Osteoblast (primary cell): ENCODE data around the gene PRR5. TPM values are rescaled to one million over a fixed set of nuclear protein-coding genes. Genes with fewer than 3 reads are reported as not detected.

Source experiments
- DNase-seq: peaks from one replicate; pipeline ENCODE4 v3.0.0; 2011; ENCODE audit warnings: low spot score, mixed read lengths; ENCODE audit not compliant: insufficient read length; ENCODE audit errors: missing footprints
- H2AFZ ChIP-seq: 2 replicates; pipeline ENCODE4 v1.6.0; 2011; ENCODE audit warnings: mild to moderate bottlenecking, low read length
- H3K27ac ChIP-seq: 2 replicates; pipeline ENCODE4 v1.5.1; 2011; ENCODE audit warnings: mild to moderate bottlenecking, low read depth, low read length, moderate library complexity
- H3K27me3 ChIP-seq: 2 replicates; pipeline ENCODE4 v1.6.0; 2012; ENCODE audit warnings: mild to moderate bottlenecking, control low read depth, inconsistent platforms, low read length, moderate library complexity; ENCODE audit not compliant: insufficient read depth
- H3K36me3 ChIP-seq: 2 replicates; pipeline ENCODE4 v1.5.1; 2011; ENCODE audit warnings: mild to moderate bottlenecking, low read length, control low read depth, moderate library complexity; ENCODE audit not compliant: insufficient read depth
- H3K4me1 ChIP-seq: 2 replicates; pipeline ENCODE4 v1.5.1; 2011; ENCODE audit warnings: mild to moderate bottlenecking, low read length, control low read depth, moderate library complexity; ENCODE audit not compliant: insufficient read depth
- H3K4me2 ChIP-seq: 2 replicates; pipeline ENCODE4 v1.6.0; 2011; ENCODE audit warnings: mild to moderate bottlenecking, low read length; ENCODE audit not compliant: insufficient read depth
- H3K4me3 ChIP-seq: fragments of 200-600 bp; sonication (generic); 3 replicates; pipeline ENCODE4 v1.5.1; 2012; ENCODE audit warnings: mild to moderate bottlenecking, low read length, inconsistent platforms; ENCODE audit not compliant: insufficient read depth
- H3K79me2 ChIP-seq: 2 replicates; pipeline ENCODE4 v1.6.0; 2012; ENCODE audit warnings: mild to moderate bottlenecking, low read length, control low read depth, inconsistent platforms; ENCODE audit not compliant: insufficient read depth
- H3K9me3 ChIP-seq: 2 replicates; pipeline ENCODE4 v1.5.1; 2011; ENCODE audit warnings: low read depth, low read length, control low read depth
- H4K20me1 ChIP-seq: 2 replicates; pipeline ENCODE4 v1.6.0; 2012; ENCODE audit warnings: mild to moderate bottlenecking, low read length, control low read depth; ENCODE audit not compliant: insufficient read depth
- total RNA-seq: library from RNA; depleted of rRNA; stranded (reverse); fragments of >200 nt; gene quantifications from 2 replicates; pipeline ENCODE4 v1.2.3, GENCODE V29; 2012
- TF ChIP-seq, protein P1 (sequence below): IDR thresholded peaks from 2 replicates; pipeline ENCODE4 v1.5.1; 2011; ENCODE audit warnings: mild to moderate bottlenecking, low read depth, low read length, moderate library complexity; ENCODE audit errors: extremely low read depth

Gene PRR5
- total RNA-seq, 1 donor: 14.8 TPM

DNA sequence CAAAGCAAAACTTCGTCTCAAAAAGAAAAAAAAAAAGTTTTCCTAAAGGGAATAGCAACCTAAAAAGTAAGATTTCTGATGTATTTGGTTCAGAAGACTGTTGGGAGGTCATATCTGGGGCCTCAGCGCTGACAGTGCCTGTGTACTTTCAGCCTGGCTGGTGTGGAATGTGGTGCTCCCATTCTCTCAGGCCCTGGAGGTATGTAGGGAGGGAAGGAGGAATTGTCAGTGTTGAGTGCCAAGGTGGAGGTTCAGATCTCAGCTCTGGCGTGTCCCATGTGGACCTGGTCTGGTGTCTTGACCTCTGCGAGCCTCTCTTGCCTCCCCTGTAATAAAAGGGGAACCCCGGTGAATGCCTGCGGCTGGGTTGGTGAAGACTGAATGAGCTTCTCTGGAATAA is 22.4 kb downstream of the PRR5 start:
- peaks cover 6% of the 10 kb centered on the region for H3K4me1 ChIP-seq
- H3K4me3 ChIP-seq: no peak overlapping the region
- no peak overlapping the region for H2AFZ ChIP-seq
- H3K79me2 ChIP-seq: no peaks in the 10 kb centered on the region
- H3K27ac ChIP-seq: no peak overlapping the region
- peak; percentile 11 for DNase-seq
- H3K27me3 ChIP-seq: no peaks in the 10 kb centered on the region
- no peak overlapping the region for H3K4me2 ChIP-seq
- TF ChIP-seq, protein P1, sequence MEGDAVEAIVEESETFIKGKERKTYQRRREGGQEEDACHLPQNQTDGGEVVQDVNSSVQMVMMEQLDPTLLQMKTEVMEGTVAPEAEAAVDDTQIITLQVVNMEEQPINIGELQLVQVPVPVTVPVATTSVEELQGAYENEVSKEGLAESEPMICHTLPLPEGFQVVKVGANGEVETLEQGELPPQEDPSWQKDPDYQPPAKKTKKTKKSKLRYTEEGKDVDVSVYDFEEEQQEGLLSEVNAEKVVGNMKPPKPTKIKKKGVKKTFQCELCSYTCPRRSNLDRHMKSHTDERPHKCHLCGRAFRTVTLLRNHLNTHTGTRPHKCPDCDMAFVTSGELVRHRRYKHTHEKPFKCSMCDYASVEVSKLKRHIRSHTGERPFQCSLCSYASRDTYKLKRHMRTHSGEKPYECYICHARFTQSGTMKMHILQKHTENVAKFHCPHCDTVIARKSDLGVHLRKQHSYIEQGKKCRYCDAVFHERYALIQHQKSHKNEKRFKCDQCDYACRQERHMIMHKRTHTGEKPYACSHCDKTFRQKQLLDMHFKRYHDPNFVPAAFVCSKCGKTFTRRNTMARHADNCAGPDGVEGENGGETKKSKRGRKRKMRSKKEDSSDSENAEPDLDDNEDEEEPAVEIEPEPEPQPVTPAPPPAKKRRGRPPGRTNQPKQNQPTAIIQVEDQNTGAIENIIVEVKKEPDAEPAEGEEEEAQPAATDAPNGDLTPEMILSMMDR: no peak
- H3K9me3 ChIP-seq: no peaks in the 10 kb centered on the region
- H3K36me3 ChIP-seq: no peaks in the 10 kb centered on the region
- H4K20me1 ChIP-seq: peaks cover 8% of the 10 kb centered on the region

DNA sequence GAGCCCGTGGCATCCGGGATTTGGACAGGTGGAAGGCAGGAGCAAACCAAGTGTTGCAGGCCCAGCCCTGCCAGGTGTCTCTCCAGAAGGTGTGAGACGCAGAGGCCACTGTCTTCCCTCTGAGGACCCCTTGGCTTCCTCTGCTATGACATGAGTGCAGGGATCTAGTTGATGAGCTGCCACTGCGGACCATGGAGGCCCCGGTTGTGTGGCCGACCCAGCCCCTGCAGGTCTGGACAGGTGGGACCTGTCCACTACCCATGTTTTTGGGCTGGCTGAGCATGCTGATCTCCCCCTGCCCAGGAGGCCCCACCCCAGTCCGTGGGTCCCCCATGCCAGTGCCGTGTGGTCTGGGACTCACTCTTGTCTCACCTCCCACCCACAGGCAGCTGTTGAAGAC is 22.9 kb downstream of the PRR5 start:
- Histone ChIP-seq H3K27ac (no peak overlapping the region), H3K36me3 (no peaks in the 10 kb centered on the region), H3K4me1 (peaks cover 10% of the 10 kb centered on the region), H3K4me2 (no peak overlapping the region), H3K79me2 (no peaks in the 10 kb centered on the region), H2AFZ (no peak overlapping the region), H3K4me3 (no peak overlapping the region), H4K20me1 (peaks cover 8% of the 10 kb centered on the region), H3K9me3 (no peaks in the 10 kb centered on the region), H3K27me3 (no peaks in the 10 kb centered on the region)
- DNase-seq: peak; percentile 45
- TF ChIP-seq, protein P1: no peak

DNA sequence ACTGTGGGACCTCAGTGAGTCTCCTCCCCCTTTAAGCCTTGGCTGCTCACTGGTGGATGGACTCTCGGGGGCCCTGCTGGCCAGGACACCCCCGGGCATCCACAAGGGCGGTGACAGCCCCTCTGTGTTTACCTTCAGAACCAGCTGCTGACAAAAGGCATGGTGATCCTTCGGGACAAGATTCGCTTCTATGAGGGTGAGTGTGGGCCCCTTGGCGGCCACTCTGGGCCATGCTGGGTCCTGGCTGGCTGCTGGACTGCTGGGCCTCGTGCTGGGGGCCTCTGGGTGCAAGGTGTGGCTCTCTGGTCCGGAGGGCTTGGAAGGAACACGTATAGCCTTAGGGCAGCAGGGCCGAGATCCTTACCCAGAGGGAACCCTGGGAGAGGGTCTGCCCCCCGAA is 24.4 kb downstream of the PRR5 start:
- TF ChIP-seq, protein P1: no peak
- H3K9me3 ChIP-seq: no peaks in the 10 kb centered on the region
- no peaks in the 10 kb centered on the region for H3K79me2 ChIP-seq
- no peaks in the 10 kb centered on the region for H3K27me3 ChIP-seq
- peaks cover 7% of the 10 kb centered on the region for H4K20me1 ChIP-seq
- peaks cover 11% of the 10 kb centered on the region for H3K4me1 ChIP-seq
- peak; percentile 14 for DNase-seq
- no peak overlapping the region for H3K4me3 ChIP-seq
- H2AFZ ChIP-seq: no peak overlapping the region
- no peaks in the 10 kb centered on the region for H3K36me3 ChIP-seq
- H3K27ac ChIP-seq: no peak overlapping the region
- H3K4me2 ChIP-seq: no peak overlapping the region

DNA sequence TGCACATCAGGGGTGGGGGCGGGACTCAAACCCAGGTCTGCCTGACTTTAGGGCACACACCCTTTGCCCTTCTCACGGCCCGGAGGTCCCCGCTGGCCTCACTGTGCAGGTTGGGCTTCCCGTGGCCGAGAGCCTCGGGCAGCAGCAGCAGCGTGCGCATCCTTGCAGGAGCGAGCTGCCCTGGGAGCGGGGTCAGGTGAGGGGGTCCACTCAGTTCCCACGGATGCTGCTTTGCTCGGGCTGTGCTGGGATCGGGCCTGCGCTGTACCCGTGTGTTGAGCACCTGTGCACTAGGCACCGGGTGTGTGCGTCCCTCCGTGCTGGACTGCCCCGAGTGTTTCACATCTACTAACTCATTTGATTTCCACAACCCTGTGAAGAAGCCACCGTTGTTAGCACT is 25.1 kb downstream of the PRR5 start:
- H3K36me3 ChIP-seq: no peaks in the 10 kb centered on the region
- H3K4me1 ChIP-seq: peaks cover 11% of the 10 kb centered on the region
- H3K27me3 ChIP-seq: no peaks in the 10 kb centered on the region
- no peak overlapping the region for H3K4me3 ChIP-seq
- no peak overlapping the region for H2AFZ ChIP-seq
- no peaks in the 10 kb centered on the region for H3K79me2 ChIP-seq
- H3K27ac ChIP-seq: no peak overlapping the region
- peaks cover 10% of the 10 kb centered on the region for H4K20me1 ChIP-seq
- TF ChIP-seq, protein P1: no peak
- H3K9me3 ChIP-seq: no peaks in the 10 kb centered on the region
- peak; percentile 29 for DNase-seq
- no peak overlapping the region for H3K4me2 ChIP-seq
